Esophagus muscularis mucosa (tissue), 4 donors: ENCODE measurements around the gene ATG9A. TPM values are rescaled to one million over a fixed set of nuclear protein-coding genes. Genes with fewer than 3 reads are reported as not detected.

Experiments
- DNase-seq: peaks from one replicate; pipeline ENCODE4 v3.0.0-alpha.2; 2017; ENCODE audit errors: extremely low spot score
- H3K27ac ChIP-seq, 4 donors: fragments of 200-600 bp; sonication (generic); replicated peaks in 1 of 4; 1 replicate in 3 of 4; 2 replicates in 1 of 4; pipeline ENCODE4 v1.5.1; 2016 to 2019; ENCODE audit warnings: mild to moderate bottlenecking in 1 of 4
- H3K27me3 ChIP-seq, 4 donors: fragments of 200-600 bp; sonication (generic); one replicate each; pipeline versions ENCODE4 v1.5.1 to v1.6.0; 2016 to 2019
- H3K36me3 ChIP-seq, 4 donors: fragments of 200-600 bp; sonication (generic); one replicate each; pipeline ENCODE4 v1.5.1; 2016 to 2019
- H3K4me1 ChIP-seq, 4 donors: fragments of 200-600 bp; sonication (generic); one replicate each; pipeline ENCODE4 v1.5.1; 2016 to 2019
- H3K4me3 ChIP-seq, 4 donors: fragments of 200-600 bp; sonication (generic); 1 replicate in 2 of 4; 2 replicates in 2 of 4; pipeline ENCODE4 v1.5.1; 2016 to 2019; ENCODE audit warnings: mild to moderate bottlenecking in 4 of 4, moderate library complexity in 1 of 4
- H3K9me3 ChIP-seq, 4 donors: fragments of 200-600 bp; sonication (generic); 1 replicate in 3 of 4; 2 replicates in 1 of 4; pipeline ENCODE4 v1.5.1; 2016 to 2019
- EP300 ChIP-seq: sonication (generic); formaldehyde crosslinking; IDR thresholded peaks from one replicate; pipeline ENCODE4 v1.6.1; 2017; ENCODE audit warnings: antibody characterized with exemption
- POLR2A ChIP-seq: fragments of 450-650 bp; IDR thresholded peaks from one replicate; pipeline ENCODE4 v1.6.1; 2017; ENCODE audit warnings: antibody characterized with exemption, moderate library complexity, mild to moderate bottlenecking, low read depth
- POLR2AphosphoS5 ChIP-seq, 2 donors: sonication (generic); formaldehyde crosslinking; IDR thresholded peaks; one replicate each; pipeline ENCODE4 v1.6.1; 2017; ENCODE audit warnings: antibody characterized with exemption in 2 of 2
- WGBS: methylation state at CpG from one replicate; pipeline ENCODE4 v1.1.5; 2018; 5-methylcytosine and 5-hydroxymethylcytosine counted together
- intact Hi-C: fragments of 100-400 bp; cut with DNase I; formaldehyde crosslinking; loops from one replicate; pipeline ENCODE4 v1.15.1; 2023
- total RNA-seq, 4 donors: library from RNA; depleted of rRNA; stranded (reverse); fragments of >200 nt; gene quantifications; one replicate each; pipeline versions ENCODE4 v1.1.0 to v1.2.1, GENCODE V29; 2016
- TF ChIP-seq, protein P1 (sequence below), 3 experiments: fragments of 200-600 bp in 2 of 3; fragments of 450-650 bp in 1 of 3; sonication (generic) in 2 of 3; IDR thresholded peaks; one replicate each; pipeline ENCODE4 v1.5.1; 2017 to 2019; ENCODE audit warnings: antibody characterized with exemption in 3 of 3, mild to moderate bottlenecking in 2 of 3, moderate library complexity in 1 of 3

ATG9A gene
- total RNA-seq, 4 donors from 2014 or later = 41.5 to 75.3 (median 56.2) TPM

GRCh38 chr2:219223831-219224610, 5.4 kb downstream of the ATG9A start:
- Histone ChIP-seq H3K4me1 (peaks cover 22 to 51% (median 33%) of the 10 kb centered on the region in 4 donors), H3K4me3 (no peak overlapping the region), H3K36me3 (peaks cover 55 to 83% (median 77%) of the 10 kb centered on the region in 4 donors), H3K9me3 (no peaks in the 10 kb centered on the region), H3K27me3 (no peaks in the 10 kb centered on the region), H3K27ac (no peak overlapping the region)
- DNase-seq = no peak
- 92% methylated on average over 30 of the region's 31 CpGs for WGBS
- TF ChIP-seq POLR2A (no peak), POLR2AphosphoS5 (IDR thresholded peaks at IDR 0.05) (no peak), EP300 (no peak)
- TF ChIP-seq, protein P1, sequence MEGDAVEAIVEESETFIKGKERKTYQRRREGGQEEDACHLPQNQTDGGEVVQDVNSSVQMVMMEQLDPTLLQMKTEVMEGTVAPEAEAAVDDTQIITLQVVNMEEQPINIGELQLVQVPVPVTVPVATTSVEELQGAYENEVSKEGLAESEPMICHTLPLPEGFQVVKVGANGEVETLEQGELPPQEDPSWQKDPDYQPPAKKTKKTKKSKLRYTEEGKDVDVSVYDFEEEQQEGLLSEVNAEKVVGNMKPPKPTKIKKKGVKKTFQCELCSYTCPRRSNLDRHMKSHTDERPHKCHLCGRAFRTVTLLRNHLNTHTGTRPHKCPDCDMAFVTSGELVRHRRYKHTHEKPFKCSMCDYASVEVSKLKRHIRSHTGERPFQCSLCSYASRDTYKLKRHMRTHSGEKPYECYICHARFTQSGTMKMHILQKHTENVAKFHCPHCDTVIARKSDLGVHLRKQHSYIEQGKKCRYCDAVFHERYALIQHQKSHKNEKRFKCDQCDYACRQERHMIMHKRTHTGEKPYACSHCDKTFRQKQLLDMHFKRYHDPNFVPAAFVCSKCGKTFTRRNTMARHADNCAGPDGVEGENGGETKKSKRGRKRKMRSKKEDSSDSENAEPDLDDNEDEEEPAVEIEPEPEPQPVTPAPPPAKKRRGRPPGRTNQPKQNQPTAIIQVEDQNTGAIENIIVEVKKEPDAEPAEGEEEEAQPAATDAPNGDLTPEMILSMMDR (IDR thresholded peaks at IDR 0.05) = no peak
- intact Hi-C loops = no loop called here

GRCh38 chr2:219221957-219222518, 7.4 kb downstream of the ATG9A start:
- WGBS = 89% methylated on average over 13 of the region's 16 CpGs
- H3K27ac ChIP-seq = no peak overlapping the region

GRCh38 chr2:219220652-219221402, 8.6 kb downstream of the ATG9A start:
- H3K27ac ChIP-seq = peak overlapping the region in 1 of 4 donors; percentile 99
- 77% methylated on average over 11 of the region's 19 CpGs for WGBS
- intact Hi-C loops = no loop called here
- H3K4me3 ChIP-seq = no peak overlapping the region
- peaks cover 28 to 55% (median 42%) of the 10 kb centered on the region in 4 donors for H3K4me1 ChIP-seq
- TF ChIP-seq, protein P1 (IDR thresholded peaks at IDR 0.05) = no peak
- TF ChIP-seq POLR2AphosphoS5 (IDR thresholded peaks at IDR 0.05) (no peak), EP300 (no peak), POLR2A (no peak)
- no peak for DNase-seq
- no peaks in the 10 kb centered on the region for H3K27me3 ChIP-seq
- H3K36me3 ChIP-seq = peaks cover 59 to 72% (median 69%) of the 10 kb centered on the region in 4 donors
- no peaks in the 10 kb centered on the region for H3K9me3 ChIP-seq

More at GRCh38 chr2:219221957-219222518, 7.4 kb downstream of the ATG9A start:
- intact Hi-C loops = no loop called here
- no peaks in the 10 kb centered on the region for H3K9me3 ChIP-seq
- no peak for TF ChIP-seq POLR2AphosphoS5 (IDR thresholded peaks at IDR 0.05)
- TF ChIP-seq POLR2A = no peak
- no peak for TF ChIP-seq EP300
- TF ChIP-seq, protein P1 (IDR thresholded peaks at IDR 0.05) = no peak
- no peak for DNase-seq
- H3K27me3 ChIP-seq = no peaks in the 10 kb centered on the region
- peaks cover 27 to 49% (median 33%) of the 10 kb centered on the region in 4 donors for H3K4me1 ChIP-seq
- H3K4me3 ChIP-seq = no peak overlapping the region
- peaks cover 55 to 76% (median 75%) of the 10 kb centered on the region in 4 donors for H3K36me3 ChIP-seq

GRCh38 chr2:219219784-219220532, 9.5 kb downstream of the ATG9A start:
- DNase-seq = no peak
- H3K4me1 ChIP-seq = peaks cover 28 to 56% (median 45%) of the 10 kb centered on the region in 4 donors
- no peak for TF ChIP-seq POLR2AphosphoS5 (IDR thresholded peaks at IDR 0.05)
- TF ChIP-seq POLR2A = no peak
- TF ChIP-seq, protein P1 (IDR thresholded peaks at IDR 0.05) = no peak
- TF ChIP-seq EP300 = no peak
- peak overlapping the region in 1 of 4 donors; percentile 63 for H3K4me3 ChIP-seq
- intact Hi-C loops = no loop called here
- WGBS = 88% methylated on average over 14 of the region's 18 CpGs
- H3K27ac ChIP-seq = peak overlapping the region; percentile 90 to 99 (median 95)
- H3K9me3 ChIP-seq = no peaks in the 10 kb centered on the region
- H3K27me3 ChIP-seq = no peaks in the 10 kb centered on the region
- peaks cover 55 to 70% (median 69%) of the 10 kb centered on the region in 4 donors for H3K36me3 ChIP-seq
